Liver (tissue), 9 donors: ENCODE data around the gene GHDC. TPM values are rescaled to one million over a fixed set of nuclear protein-coding genes. Genes with fewer than 3 reads are reported as not detected.

Experiments
- DNase-seq: peaks from one replicate; pipeline ENCODE4 v3.0.0-alpha.2; 2017; ENCODE audit warnings: low spot score
- H3K27ac ChIP-seq, 2 donors: one replicate each; pipeline ENCODE4 v1.7.0; 2013; ENCODE audit warnings: inconsistent platforms in 2 of 2, low read length in 2 of 2, control low read depth in 1 of 2, low read depth in 1 of 2, mild to moderate bottlenecking in 1 of 2
- H3K27me3 ChIP-seq, 4 donors: one replicate each; pipeline versions ENCODE4 v1.6.1 to v1.7.0; 2013; ENCODE audit warnings: low read length in 3 of 4, inconsistent platforms in 1 of 4, mild to moderate bottlenecking in 1 of 4, moderate library complexity in 1 of 4; ENCODE audit not compliant: control insufficient read depth in 4 of 4, insufficient read depth in 4 of 4
- H3K36me3 ChIP-seq, 4 donors: one replicate each; pipeline versions ENCODE4 v1.6.1 to v1.7.0; 2013; ENCODE audit warnings: low read length in 3 of 4, mild to moderate bottlenecking in 3 of 4, low read depth in 1 of 4, moderate library complexity in 1 of 4; ENCODE audit not compliant: control insufficient read depth in 4 of 4, insufficient read depth in 3 of 4
- H3K4me1 ChIP-seq, 4 donors: one replicate each; pipeline versions ENCODE4 v1.6.1 to v1.7.0; 2013; ENCODE audit warnings: low read length in 3 of 4, mild to moderate bottlenecking in 3 of 4, moderate library complexity in 1 of 4; ENCODE audit not compliant: control insufficient read depth in 4 of 4, insufficient read depth in 4 of 4
- H3K4me3 ChIP-seq, 3 donors: one replicate each; pipeline versions ENCODE4 v1.6.1 to v1.7.0; 2013; ENCODE audit warnings: low read length in 3 of 3, control low read depth in 1 of 3, low read depth in 1 of 3, mild to moderate bottlenecking in 1 of 3
- H3K9ac ChIP-seq, 2 donors: one replicate each; pipeline ENCODE4 v1.7.0; 2013; ENCODE audit warnings: low read length in 2 of 2, mild to moderate bottlenecking in 2 of 2, moderate library complexity in 2 of 2, control low read depth in 1 of 2, low read depth in 1 of 2
- H3K9me3 ChIP-seq, 4 donors: one replicate each; pipeline versions ENCODE4 v1.6.1 to v1.7.0; 2013; ENCODE audit warnings: low read length in 3 of 4; ENCODE audit not compliant: control insufficient read depth in 4 of 4
- EGR1 ChIP-seq, 2 donors: IDR thresholded peaks; 2 replicates each; pipeline ENCODE4 v1.6.1; 2016 to 2018; ENCODE audit warnings: antibody characterized with exemption in 2 of 2, low read depth in 2 of 2
- FOXA1 ChIP-seq: IDR thresholded peaks from 2 replicates; pipeline ENCODE4 v1.6.1; 2016; ENCODE audit warnings: antibody characterized with exemption
- FOXA2 ChIP-seq: IDR thresholded peaks from 2 replicates; pipeline ENCODE4 v1.6.1; 2016; ENCODE audit warnings: antibody characterized with exemption
- GABPA ChIP-seq, 2 donors: IDR thresholded peaks in 1 of 2; conservative IDR thresholded peaks in 1 of 2; 2 replicates each; pipeline ENCODE4 v1.6.1; 2016; ENCODE audit warnings: antibody characterized with exemption in 2 of 2, mild to moderate bottlenecking in 1 of 2, moderate library complexity in 1 of 2
- HNF4A ChIP-seq, 2 donors: conservative IDR thresholded peaks; 2 replicates each; pipeline ENCODE4 v1.6.1; 2016; ENCODE audit warnings: antibody characterized with exemption in 2 of 2, mild to moderate bottlenecking in 2 of 2
- HNF4G ChIP-seq: IDR thresholded peaks from 2 replicates; pipeline ENCODE4 v1.6.1; 2016; ENCODE audit warnings: antibody characterized with exemption
- JUND ChIP-seq, 2 donors: IDR thresholded peaks; 2 replicates each; pipeline ENCODE4 v1.6.1; 2016; ENCODE audit warnings: antibody characterized with exemption in 2 of 2
- MAX ChIP-seq: IDR thresholded peaks from 2 replicates; pipeline ENCODE4 v1.6.1; 2016; ENCODE audit warnings: antibody characterized with exemption
- NR2F2 ChIP-seq: IDR thresholded peaks from 2 replicates; pipeline ENCODE4 v1.6.1; 2016; ENCODE audit warnings: antibody characterized with exemption
- RAD21 ChIP-seq, 2 donors: IDR thresholded peaks; 2 replicates each; pipeline ENCODE4 v1.6.1; 2016; ENCODE audit warnings: antibody characterized with exemption in 2 of 2, mild to moderate bottlenecking in 2 of 2
- RXRA ChIP-seq, 2 donors: IDR thresholded peaks; 2 replicates each; pipeline ENCODE4 v1.6.1; 2017 to 2018; ENCODE audit warnings: antibody characterized with exemption in 2 of 2, mild to moderate bottlenecking in 1 of 2
- SP1 ChIP-seq: IDR thresholded peaks from 2 replicates; pipeline ENCODE4 v1.6.1; 2018; ENCODE audit warnings: antibody characterized with exemption, mild to moderate bottlenecking
- TAF1 ChIP-seq: conservative IDR thresholded peaks from 2 replicates; pipeline ENCODE4 v1.6.1; 2016; ENCODE audit warnings: antibody characterized with exemption, mild to moderate bottlenecking
- YY1 ChIP-seq: IDR thresholded peaks from 2 replicates; pipeline ENCODE4 v1.6.1; 2016; ENCODE audit warnings: antibody characterized with exemption, mild to moderate bottlenecking
- WGBS: extraction: QIAGEN DNeasy Blood & Tissue Kit; methylation state at CpG from one replicate; pipeline ENCODE4 v1.1.7; 2013; 5-methylcytosine and 5-hydroxymethylcytosine counted together
- polyA plus RNA-seq, 2 donors: library from polyadenylated mRNA; stranded (reverse) in 1 of 2; unstranded in 1 of 2; fragments of 200-250 nt in 1 of 2; fragments of >200 nt in 1 of 2; fragmentation: Nextera tagmentation in 1 of 2; extraction: Ambion mirVana in 1 of 2; gene quantifications; one replicate each; pipeline versions ENCODE4 v1.2.1 to v1.2.3, GENCODE V29; 2013 to 2015
- total RNA-seq, 2 donors: library from RNA; depleted of rRNA; stranded (reverse); fragments of >200 nt; gene quantifications; one replicate each; pipeline ENCODE4 v1.2.3, GENCODE V29; 2014
- TF ChIP-seq, protein P1 (sequence below): IDR thresholded peaks from 2 replicates; pipeline ENCODE4 v1.6.1; 2016; ENCODE audit warnings: antibody characterized with exemption
- TF ChIP-seq, protein P2 (sequence below): IDR thresholded peaks from 2 replicates; pipeline ENCODE4 v1.6.1; 2016; ENCODE audit warnings: antibody characterized with exemption, mild to moderate bottlenecking
- TF ChIP-seq, protein P3 (sequence below): fragments of 150-350 bp; IDR thresholded peaks from 2 replicates; pipeline ENCODE4 v1.5.1; 2017; ENCODE audit warnings: improper control_type of control experiment, low read depth, low read length; ENCODE audit not compliant: missing input control
- TF ChIP-seq, protein P4 (sequence below): IDR thresholded peaks from 2 replicates; pipeline ENCODE4 v1.6.1; 2016; ENCODE audit warnings: antibody characterized with exemption
- donor health status: healthy.
- donor health status: healthy.
- donor health status: healthy.
- donor health status: healthy.
- donor health status: healthy.

Gene GHDC
- total and polyA plus RNA-seq, 4 donors: 10.0 to 17.6 (median 12.3) TPM

GRCh38 chr17:42180922-42181850, 13.1 kb downstream of the GHDC start, which contains the start of gene KCNH4:
KCNH4 (minus strand) TSS chr17:42181142; CDS start chr17:42180945, 197 bp downstream.
- DNase-seq: peak; percentile 86
- H3K27ac ChIP-seq: no peak within 1 kb of the TSS
- H3K27me3 ChIP-seq: peaks cover 0 to 3% (median 0%) of the 10 kb centered on the region in 4 donors
- WGBS: 6% methylated on average over 60 of the region's 60 CpGs
- no peaks in the 10 kb centered on the region for H3K36me3 ChIP-seq
- peaks cover 6 to 31% (median 17%) of the 10 kb centered on the region in 4 donors for H3K4me1 ChIP-seq
- no peaks in the 10 kb centered on the region for H3K9me3 ChIP-seq
- no peak within 1 kb of the TSS for H3K9ac ChIP-seq
- TF ChIP-seq, protein P1, sequence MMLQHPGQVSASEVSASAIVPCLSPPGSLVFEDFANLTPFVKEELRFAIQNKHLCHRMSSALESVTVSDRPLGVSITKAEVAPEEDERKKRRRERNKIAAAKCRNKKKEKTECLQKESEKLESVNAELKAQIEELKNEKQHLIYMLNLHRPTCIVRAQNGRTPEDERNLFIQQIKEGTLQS: no peak
- TF ChIP-seq EGR1 (IDR thresholded peaks at IDR 0.05; ENCODE audit: low read depth in 2 of 2) (no peak), JUND (IDR thresholded peaks at IDR 0.05) (no peak), YY1 (no peak), SP1 (peak; percentile 29), FOXA1 (no peak), NR2F2 (no peak), HNF4A (conservative IDR thresholded peaks at IDR 0.05) (no peak), MAX (no peak), RAD21 (IDR thresholded peaks at IDR 0.05) (peak; percentile 71 to 82), GABPA (IDR thresholded peaks at IDR 0.05 in 1 of 2, conservative IDR thresholded peaks at IDR 0.05 in 1 of 2) (no peak), RXRA (IDR thresholded peaks at IDR 0.05) (no peak), FOXA2 (no peak), HNF4G (no peak), TAF1 (no peak)
- TF ChIP-seq, protein P2, sequence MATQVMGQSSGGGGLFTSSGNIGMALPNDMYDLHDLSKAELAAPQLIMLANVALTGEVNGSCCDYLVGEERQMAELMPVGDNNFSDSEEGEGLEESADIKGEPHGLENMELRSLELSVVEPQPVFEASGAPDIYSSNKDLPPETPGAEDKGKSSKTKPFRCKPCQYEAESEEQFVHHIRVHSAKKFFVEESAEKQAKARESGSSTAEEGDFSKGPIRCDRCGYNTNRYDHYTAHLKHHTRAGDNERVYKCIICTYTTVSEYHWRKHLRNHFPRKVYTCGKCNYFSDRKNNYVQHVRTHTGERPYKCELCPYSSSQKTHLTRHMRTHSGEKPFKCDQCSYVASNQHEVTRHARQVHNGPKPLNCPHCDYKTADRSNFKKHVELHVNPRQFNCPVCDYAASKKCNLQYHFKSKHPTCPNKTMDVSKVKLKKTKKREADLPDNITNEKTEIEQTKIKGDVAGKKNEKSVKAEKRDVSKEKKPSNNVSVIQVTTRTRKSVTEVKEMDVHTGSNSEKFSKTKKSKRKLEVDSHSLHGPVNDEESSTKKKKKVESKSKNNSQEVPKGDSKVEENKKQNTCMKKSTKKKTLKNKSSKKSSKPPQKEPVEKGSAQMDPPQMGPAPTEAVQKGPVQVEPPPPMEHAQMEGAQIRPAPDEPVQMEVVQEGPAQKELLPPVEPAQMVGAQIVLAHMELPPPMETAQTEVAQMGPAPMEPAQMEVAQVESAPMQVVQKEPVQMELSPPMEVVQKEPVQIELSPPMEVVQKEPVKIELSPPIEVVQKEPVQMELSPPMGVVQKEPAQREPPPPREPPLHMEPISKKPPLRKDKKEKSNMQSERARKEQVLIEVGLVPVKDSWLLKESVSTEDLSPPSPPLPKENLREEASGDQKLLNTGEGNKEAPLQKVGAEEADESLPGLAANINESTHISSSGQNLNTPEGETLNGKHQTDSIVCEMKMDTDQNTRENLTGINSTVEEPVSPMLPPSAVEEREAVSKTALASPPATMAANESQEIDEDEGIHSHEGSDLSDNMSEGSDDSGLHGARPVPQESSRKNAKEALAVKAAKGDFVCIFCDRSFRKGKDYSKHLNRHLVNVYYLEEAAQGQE: peak; percentile 72
- TF ChIP-seq, protein P3, sequence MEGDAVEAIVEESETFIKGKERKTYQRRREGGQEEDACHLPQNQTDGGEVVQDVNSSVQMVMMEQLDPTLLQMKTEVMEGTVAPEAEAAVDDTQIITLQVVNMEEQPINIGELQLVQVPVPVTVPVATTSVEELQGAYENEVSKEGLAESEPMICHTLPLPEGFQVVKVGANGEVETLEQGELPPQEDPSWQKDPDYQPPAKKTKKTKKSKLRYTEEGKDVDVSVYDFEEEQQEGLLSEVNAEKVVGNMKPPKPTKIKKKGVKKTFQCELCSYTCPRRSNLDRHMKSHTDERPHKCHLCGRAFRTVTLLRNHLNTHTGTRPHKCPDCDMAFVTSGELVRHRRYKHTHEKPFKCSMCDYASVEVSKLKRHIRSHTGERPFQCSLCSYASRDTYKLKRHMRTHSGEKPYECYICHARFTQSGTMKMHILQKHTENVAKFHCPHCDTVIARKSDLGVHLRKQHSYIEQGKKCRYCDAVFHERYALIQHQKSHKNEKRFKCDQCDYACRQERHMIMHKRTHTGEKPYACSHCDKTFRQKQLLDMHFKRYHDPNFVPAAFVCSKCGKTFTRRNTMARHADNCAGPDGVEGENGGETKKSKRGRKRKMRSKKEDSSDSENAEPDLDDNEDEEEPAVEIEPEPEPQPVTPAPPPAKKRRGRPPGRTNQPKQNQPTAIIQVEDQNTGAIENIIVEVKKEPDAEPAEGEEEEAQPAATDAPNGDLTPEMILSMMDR: peak; percentile 37
- TF ChIP-seq, protein P4, sequence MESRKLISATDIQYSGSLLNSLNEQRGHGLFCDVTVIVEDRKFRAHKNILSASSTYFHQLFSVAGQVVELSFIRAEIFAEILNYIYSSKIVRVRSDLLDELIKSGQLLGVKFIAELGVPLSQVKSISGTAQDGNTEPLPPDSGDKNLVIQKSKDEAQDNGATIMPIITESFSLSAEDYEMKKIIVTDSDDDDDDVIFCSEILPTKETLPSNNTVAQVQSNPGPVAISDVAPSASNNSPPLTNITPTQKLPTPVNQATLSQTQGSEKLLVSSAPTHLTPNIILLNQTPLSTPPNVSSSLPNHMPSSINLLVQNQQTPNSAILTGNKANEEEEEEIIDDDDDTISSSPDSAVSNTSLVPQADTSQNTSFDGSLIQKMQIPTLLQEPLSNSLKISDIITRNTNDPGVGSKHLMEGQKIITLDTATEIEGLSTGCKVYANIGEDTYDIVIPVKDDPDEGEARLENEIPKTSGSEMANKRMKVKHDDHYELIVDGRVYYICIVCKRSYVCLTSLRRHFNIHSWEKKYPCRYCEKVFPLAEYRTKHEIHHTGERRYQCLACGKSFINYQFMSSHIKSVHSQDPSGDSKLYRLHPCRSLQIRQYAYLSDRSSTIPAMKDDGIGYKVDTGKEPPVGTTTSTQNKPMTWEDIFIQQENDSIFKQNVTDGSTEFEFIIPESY: no peak
- H3K4me3 ChIP-seq: peak within 1 kb of the TSS in 2 of 3 donors; percentile 9 to 31
